ENCODE data around the gene CACHD1. TPM values are rescaled to one million over a fixed set of nuclear protein-coding genes. Genes with fewer than 3 reads are reported as not detected.
"Not testable (repeated sequence)": the region's sequence is repeated elsewhere in the genome, so short reads cannot be mapped to it uniquely, and the experiment has no call there.

The CACHD1 gene
- total RNA-seq, 4 donors from 2014 or later = 7.7 to 20.1 (median 9.8) TPM

DNA sequence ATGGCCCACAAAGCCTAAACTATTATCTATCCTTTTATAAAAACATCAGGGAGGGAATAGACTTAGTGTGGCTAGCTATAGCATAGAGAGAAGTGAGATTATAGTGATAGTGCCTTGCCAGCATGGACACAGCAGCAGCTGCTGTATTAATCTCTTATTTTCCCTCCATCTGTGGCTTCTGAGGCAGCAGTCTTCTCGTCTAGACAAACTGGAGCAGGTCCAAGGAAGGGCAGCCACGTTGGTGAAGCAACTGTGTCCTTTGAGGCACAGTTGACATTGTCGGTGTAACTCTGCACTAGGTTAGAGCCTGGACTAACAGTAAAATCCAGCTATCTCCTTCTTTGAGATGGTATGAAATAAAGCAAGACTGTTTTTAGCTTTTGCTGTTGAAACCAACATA, 131.3 kb downstream of the CACHD1 start:
- Histone ChIP-seq H3K27ac (no peak overlapping the region), H3K4me1 (peaks cover 0 to 20% (median 0%) of the 10 kb centered on the region in 3 donors), H3K9me3 (no peaks in the 10 kb centered on the region), H3K4me3 (no peak overlapping the region), H3K27me3 (no peaks in the 10 kb centered on the region), H3K36me3 (peaks cover 0 to 14% of the 10 kb centered on the region in 2 donors)
- no peak for TF ChIP-seq POLR2A (IDR thresholded peaks at IDR 0.05)
- TF ChIP-seq, protein P1, sequence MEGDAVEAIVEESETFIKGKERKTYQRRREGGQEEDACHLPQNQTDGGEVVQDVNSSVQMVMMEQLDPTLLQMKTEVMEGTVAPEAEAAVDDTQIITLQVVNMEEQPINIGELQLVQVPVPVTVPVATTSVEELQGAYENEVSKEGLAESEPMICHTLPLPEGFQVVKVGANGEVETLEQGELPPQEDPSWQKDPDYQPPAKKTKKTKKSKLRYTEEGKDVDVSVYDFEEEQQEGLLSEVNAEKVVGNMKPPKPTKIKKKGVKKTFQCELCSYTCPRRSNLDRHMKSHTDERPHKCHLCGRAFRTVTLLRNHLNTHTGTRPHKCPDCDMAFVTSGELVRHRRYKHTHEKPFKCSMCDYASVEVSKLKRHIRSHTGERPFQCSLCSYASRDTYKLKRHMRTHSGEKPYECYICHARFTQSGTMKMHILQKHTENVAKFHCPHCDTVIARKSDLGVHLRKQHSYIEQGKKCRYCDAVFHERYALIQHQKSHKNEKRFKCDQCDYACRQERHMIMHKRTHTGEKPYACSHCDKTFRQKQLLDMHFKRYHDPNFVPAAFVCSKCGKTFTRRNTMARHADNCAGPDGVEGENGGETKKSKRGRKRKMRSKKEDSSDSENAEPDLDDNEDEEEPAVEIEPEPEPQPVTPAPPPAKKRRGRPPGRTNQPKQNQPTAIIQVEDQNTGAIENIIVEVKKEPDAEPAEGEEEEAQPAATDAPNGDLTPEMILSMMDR (IDR thresholded peaks at IDR 0.05) = no peak
- TF ChIP-seq EP300 (IDR thresholded peaks at IDR 0.05) = no peak
- no peak for TF ChIP-seq POLR2AphosphoS5 (IDR thresholded peaks at IDR 0.05)
- ATAC-seq = no peak
- 44 to 53% methylated on average over 3 of the region's 3 CpGs for WGBS, 2 donors (ENCODE audit: low coverage in 1 of 2)

DNA sequence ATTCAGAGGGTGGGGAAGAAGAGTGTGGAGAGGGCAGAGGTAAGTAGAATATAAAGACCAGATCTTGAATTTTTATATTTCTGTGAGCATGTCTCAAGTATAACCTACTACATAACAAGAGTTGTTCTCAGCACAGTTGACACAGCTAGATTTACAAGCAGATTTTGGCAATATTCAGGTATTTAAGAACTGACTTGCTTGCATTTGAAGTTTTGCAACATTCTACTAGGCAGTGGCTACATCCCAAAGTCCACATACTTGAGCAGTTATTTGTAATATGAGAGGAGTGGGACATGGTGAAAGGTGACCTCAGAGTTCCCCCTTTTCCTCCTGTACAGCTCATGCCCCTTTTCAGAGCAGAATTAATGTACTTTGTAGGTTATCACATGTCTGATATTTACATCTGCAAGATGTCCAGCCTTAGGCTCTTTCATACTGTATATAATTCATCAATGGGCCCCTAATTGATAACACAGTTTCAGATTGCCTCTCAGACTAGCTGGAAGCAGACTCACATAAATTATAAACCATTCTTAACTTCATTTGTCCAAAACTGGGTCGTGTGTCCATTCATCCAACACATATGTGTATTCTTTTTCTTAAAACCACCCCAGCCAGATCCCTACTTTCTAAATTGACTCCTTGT, 138.2 kb downstream of the CACHD1 start:
- Histone ChIP-seq H3K27ac (no peak overlapping the region), H3K27me3 (no peaks in the 10 kb centered on the region), H3K36me3 (peaks cover 0 to 34% of the 10 kb centered on the region in 2 donors), H3K9me3 (no peaks in the 10 kb centered on the region), H3K4me1 (no peaks in the 10 kb centered on the region), H3K4me3 (no peak overlapping the region)
- no peak for ATAC-seq
- TF ChIP-seq, protein P1 (IDR thresholded peaks at IDR 0.05) = no peak
- TF ChIP-seq POLR2AphosphoS5 (IDR thresholded peaks at IDR 0.05) (no peak), EP300 (IDR thresholded peaks at IDR 0.05) (no peak), POLR2A (IDR thresholded peaks at IDR 0.05) (no peak)
- 17 to 60% methylated on average over 1 of the region's 1 CpG for WGBS, 2 donors (ENCODE audit: low coverage in 1 of 2)

DNA sequence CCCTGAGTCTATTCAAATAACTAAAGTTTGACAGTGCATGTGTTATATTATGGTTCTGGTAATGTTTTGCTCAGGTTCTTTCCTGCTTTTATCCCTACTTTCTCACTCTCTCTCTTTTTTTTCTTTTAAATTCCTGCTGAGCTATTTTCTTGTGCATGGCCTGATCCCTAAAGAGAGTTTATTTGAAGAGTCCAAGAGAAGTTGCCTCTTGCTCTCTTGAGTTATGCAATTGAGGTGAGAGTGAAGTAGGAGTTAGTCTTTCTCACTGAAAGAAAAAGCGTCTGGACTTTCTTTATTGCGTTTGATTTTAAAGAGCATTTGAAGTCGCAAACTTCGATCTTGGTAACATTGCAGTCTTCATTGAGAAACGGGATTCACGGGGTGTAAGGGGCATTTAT, 138.7 kb downstream of the CACHD1 start:
- TF ChIP-seq EP300 (IDR thresholded peaks at IDR 0.05) (no peak), POLR2A (IDR thresholded peaks at IDR 0.05) (no peak), POLR2AphosphoS5 (IDR thresholded peaks at IDR 0.05) (no peak)
- TF ChIP-seq, protein P1 (IDR thresholded peaks at IDR 0.05) = no peak
- no peak for ATAC-seq
- Histone ChIP-seq H3K4me1 (no peaks in the 10 kb centered on the region), H3K4me3 (no peak overlapping the region), H3K36me3 (peaks cover 0 to 29% of the 10 kb centered on the region in 2 donors), H3K9me3 (no peaks in the 10 kb centered on the region), H3K27me3 (no peaks in the 10 kb centered on the region), H3K27ac (no peak overlapping the region)
- WGBS, 2 donors (ENCODE audit: low coverage in 1 of 2) = 87 to 92% methylated on average over 4 to 6 of the region's 6 CpGs

DNA sequence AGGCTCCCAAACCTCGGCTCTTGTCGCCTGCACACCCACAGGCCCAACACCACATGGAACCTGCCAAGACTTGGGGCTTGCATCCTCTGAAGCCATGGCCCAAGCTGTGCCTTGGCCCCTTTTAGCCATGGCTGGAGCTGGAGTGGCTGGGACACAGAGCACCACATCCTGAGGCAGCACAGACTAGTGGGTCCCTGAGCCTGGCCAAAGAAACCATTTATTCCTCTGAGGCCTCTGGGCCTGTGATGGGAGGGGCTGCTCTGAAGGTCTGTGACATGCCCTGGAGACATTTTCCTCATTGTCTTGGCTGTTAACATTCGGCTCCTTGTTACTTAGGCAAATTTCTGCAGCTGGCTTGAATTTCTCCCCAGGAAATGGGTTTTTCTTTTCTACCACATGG, 141.0 kb downstream of the CACHD1 start:
- H3K4me1 ChIP-seq, H3K4me3 ChIP-seq, H3K9me3 ChIP-seq, ATAC-seq, H3K27me3 ChIP-seq, H3K27ac ChIP-seq: not testable (repeated sequence)
- peaks cover 0 to 21% of the 10 kb centered on the region in 2 donors for H3K36me3 ChIP-seq
- 56 to 80% methylated on average over 1 of the region's 3 CpGs for WGBS, 2 donors (ENCODE audit: low coverage in 1 of 2)

DNA sequence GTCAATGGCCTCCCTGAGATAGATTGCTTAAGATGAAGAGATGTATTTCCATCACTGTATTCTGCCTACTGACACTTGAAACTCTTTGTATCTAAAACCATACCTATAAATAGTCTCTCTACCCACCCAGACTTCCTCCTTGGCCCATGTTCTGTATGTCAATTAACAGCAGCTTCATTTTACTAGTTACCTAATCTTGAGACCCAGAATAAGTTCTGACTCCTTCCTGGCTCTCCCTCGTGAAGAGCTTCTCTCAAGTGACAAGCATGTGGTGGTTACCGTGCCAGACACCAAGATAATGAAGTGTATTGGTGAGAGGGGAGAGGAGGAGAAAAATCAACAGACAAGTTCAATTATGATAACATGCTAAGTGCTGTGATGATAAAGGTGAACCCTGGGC, 146.1 kb downstream of the CACHD1 start:
- no peak for TF ChIP-seq POLR2AphosphoS5 (IDR thresholded peaks at IDR 0.05)
- TF ChIP-seq POLR2A (IDR thresholded peaks at IDR 0.05) = no peak
- TF ChIP-seq, protein P1 (IDR thresholded peaks at IDR 0.05) = no peak
- TF ChIP-seq EP300 (IDR thresholded peaks at IDR 0.05) = no peak
- no peaks in the 10 kb centered on the region for H3K27me3 ChIP-seq
- H3K9me3 ChIP-seq = no peaks in the 10 kb centered on the region
- 56 to 71% methylated on average over 2 of the region's 2 CpGs for WGBS, 2 donors (ENCODE audit: low coverage in 1 of 2)
- no peaks in the 10 kb centered on the region for H3K4me1 ChIP-seq
- ATAC-seq = no peak
- no peak overlapping the region for H3K4me3 ChIP-seq
- no peak overlapping the region for H3K27ac ChIP-seq
- H3K36me3 ChIP-seq = peaks cover 0 to 4% of the 10 kb centered on the region in 2 donors

Measured in gastroesophageal sphincter (tissue), 4 donors.